Measurements from ENCODE around the gene SLC12A8.
A peak's percentile ranks its signal among the peaks of the same experiment; 100 is the strongest.

The SLC12A8 gene

DNA sequence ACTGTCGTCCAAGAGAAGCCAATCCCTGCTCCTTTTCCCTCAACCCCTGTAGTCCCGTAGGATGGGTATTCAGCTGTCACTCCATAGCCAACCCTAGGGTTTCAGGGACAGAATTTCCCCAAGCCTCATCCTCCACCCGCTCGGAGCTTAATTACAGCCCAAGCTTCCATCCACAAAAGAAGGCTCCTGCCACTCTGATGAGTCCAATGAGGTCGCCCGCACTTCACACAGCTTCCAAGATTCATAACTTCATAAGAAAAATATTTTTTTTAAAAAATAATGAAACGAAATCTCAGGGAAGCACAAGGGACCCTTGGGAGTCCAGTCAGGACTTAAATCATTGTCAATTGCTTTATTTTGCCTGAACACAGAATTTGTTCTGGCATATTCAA is 75.6 kb downstream of the SLC12A8 start:
- no peak for DNase-seq

DNA sequence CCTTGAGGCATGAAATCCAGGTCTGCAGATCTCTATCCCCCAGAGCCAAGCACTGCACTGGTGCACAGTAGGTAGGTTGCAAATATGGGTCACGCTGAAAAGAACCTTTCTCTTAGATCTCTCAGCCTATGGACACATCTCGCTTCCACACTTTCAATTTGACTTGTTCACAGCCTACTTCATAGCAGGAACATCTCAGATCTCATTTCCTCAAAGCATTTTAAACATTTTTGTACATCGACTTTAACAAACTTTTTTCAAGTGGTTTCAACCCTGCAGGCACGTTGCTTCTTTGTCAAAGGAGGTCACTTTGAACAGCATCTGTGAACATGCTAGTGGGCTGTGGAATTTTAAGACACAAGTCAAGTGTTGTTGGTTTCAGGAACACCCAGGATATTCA is 76.0 kb downstream of the SLC12A8 start:
- no peak for DNase-seq

DNA sequence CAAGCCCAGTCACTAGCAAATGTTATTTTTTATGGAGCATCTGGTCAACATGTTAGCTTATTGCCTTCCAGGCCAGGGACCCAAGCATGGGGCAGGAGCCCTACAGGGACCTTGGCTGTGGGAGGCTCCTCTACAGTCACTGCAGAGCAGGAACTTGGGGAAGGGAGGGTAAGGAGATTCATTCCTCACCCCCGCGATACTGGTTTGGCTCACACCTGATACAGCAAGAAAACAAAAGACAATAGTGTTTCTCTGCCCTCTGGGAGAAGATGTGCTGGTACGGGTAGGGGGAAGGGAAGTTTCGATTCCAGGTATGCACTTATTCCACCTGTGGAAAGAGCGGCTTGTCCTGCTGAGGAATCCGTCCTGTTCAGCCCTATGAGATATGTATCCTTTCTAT is 77.6 kb downstream of the SLC12A8 start:
- DNase-seq: no peak

DNA sequence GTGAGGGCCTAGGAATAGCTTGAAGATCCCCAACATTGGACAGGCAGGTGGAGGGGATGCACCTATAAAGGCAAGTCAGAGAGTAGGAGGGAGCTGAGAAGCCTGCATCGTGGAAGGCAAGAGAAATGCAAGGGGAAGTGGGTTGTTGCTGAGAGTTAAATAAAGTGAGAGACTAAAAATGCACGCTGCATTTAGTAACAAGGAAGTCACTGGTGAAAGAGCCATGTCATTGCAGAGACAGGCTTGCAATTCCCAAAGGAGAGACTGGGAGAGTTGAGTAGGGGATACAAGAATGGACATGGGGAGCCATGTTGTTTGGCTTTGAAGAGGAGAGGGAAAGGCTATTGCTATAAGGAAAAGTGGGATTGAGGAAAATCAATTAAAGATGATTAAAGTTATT is 79.7 kb downstream of the SLC12A8 start:
- no peak for DNase-seq

DNA sequence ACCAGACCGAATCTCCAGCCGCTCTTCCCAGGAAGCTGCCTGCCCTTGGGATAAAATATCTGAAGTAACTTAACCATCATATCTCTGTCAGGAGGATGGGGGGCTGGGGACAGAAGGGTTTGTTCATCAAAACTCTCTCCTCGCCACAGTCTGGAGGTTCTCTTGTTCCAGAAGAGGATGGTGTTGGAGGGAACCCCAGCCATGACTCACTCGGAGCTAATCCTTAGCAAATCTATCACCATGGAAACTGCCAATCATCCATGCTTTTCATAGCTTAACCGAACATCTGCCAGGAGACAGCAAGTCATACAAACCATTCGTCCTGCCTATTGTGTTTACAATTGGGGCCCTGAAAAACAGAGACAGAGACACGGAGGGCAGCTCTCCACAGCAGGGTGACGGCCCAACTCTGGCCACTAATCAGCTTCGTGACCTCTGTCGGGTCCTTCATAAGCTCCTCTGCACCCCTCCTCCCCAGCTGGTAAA is 83.0 kb downstream of the SLC12A8 start:
- peak; percentile 90 for DNase-seq

GRCh38 chr3:125128861-125129501 is 83.6 kb downstream of the SLC12A8 start:
- DNase-seq: peak; percentile 74

- no peak for DNase-seq
Measured at GRCh38 chr3:125126323-125126722, 86.2 kb downstream of the SLC12A8 start.

DNA sequence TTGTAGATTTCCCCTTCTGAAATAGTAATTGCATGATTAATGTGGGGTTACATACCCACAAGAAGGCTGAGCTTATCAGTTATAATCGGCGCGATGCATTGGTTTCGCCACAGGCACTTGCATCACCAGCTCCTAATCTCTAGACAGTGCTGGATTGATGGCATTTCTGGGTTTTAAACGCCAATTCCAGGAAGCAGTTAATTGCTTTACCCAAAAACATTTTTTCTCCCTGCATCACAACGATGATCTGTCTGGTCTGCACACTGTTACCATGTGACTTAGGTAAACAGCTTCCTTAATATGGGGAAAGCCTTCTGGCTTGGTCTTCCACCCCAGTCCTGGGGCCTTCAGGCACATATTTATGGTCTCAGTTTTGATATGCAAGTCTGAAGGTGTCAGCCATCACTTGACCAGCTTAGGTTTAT is 86.7 kb downstream of the SLC12A8 start:
- DNase-seq: no peak

GRCh38 chr3:125123451-125124305 is 88.9 kb downstream of the SLC12A8 start:
- no peak for DNase-seq

GRCh38 chr3:125121246-125122010 is 91.1 kb downstream of the SLC12A8 start:
- no peak for DNase-seq

GRCh38 chr3:125120379-125121122 is 92.0 kb downstream of the SLC12A8 start:
- DNase-seq: no peak

- no peak for DNase-seq
Measured at GRCh38 chr3:125119752-125120378, 92.7 kb downstream of the SLC12A8 start.

GRCh38 chr3:125118600-125118999 is 93.9 kb downstream of the SLC12A8 start:
- no peak for DNase-seq

- no peak for DNase-seq
Measured at GRCh38 chr3:125117631-125118191, 94.8 kb downstream of the SLC12A8 start.

- peak; percentile 61 for DNase-seq
Measured at GRCh38 chr3:125116311-125117080, 96.1 kb downstream of the SLC12A8 start.

DNA sequence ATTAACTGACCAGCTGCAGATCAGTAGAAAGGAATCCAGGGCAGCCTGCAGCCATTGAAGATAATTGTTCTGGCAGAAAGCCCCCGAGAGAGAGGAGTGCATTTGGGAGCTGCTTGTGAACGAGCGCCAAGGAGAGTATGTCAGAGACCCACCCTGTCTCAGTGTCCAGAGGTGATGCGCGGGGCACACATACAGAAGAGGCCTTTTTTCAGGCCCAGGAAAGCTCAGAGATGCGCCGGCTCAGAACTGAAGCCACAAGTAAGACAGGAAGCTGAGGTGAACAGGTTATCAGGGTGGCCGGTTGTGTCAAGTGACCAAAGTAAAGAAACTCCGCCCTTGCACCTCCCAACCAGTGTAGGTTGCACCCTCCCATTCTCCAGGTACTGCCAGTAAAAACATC is 96.9 kb downstream of the SLC12A8 start:
- peak; percentile 59 for DNase-seq

GRCh38 chr3:125112981-125113380 is 99.6 kb downstream of the SLC12A8 start:
- DNase-seq: no peak

GRCh38 chr3:125110876-125111480 is 101.6 kb downstream of the SLC12A8 start:
- no peak for DNase-seq

DNA sequence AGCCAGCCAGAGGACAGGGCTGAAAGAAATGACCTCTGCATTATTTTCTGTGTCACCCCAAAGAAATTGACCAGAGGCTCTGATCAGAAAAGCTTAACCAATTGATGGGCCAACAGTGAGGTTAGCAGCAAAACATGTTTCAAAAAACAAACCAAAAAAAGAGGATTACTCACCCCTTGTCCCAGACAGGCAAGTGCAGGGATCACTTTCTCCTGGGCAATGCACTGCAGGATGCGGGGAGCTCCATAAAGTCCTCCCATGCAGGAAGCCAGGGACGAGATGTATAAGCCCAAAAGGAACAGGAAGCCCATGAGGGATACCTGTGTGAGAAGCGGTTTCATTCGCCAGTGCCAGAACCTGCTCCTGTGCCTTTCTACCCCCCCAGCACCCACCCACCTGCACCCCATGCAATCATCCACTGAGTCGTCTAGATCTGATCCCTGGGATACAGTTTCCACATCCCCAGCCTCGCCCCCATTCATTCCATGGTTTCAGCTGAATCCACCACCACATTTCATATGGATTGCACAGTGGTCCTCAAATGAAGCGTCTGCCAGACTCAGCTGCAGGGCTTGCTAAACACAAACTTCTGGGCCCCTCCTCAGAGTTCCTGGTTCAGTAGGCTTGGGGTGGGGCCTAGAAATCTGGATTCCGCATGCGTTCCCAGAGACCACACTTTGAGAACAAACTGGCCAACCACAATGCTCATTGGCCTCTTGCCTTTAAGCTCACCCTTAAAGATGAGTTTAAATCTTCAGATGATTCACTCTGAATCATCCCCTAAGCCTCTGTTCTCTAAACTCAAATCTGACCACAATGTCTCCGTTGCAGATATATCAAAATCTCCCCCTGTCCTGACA is 102.3 kb downstream of the SLC12A8 start:
- DNase-seq: no peak

GRCh38 chr3:125109536-125109925 is 103.0 kb downstream of the SLC12A8 start:
- no peak for DNase-seq
